HG03108 (cell line): Measurements from ENCODE around the gene PLEKHM2.

Experiments
- ATAC-seq: cut with Tn5 transposase; IDR thresholded peaks from one replicate; pipeline ENCODE4 v1.9.1; 2021; ENCODE audit warnings: moderate library complexity; ENCODE audit not compliant: unreplicated experiment

Gene PLEKHM2

DNA sequence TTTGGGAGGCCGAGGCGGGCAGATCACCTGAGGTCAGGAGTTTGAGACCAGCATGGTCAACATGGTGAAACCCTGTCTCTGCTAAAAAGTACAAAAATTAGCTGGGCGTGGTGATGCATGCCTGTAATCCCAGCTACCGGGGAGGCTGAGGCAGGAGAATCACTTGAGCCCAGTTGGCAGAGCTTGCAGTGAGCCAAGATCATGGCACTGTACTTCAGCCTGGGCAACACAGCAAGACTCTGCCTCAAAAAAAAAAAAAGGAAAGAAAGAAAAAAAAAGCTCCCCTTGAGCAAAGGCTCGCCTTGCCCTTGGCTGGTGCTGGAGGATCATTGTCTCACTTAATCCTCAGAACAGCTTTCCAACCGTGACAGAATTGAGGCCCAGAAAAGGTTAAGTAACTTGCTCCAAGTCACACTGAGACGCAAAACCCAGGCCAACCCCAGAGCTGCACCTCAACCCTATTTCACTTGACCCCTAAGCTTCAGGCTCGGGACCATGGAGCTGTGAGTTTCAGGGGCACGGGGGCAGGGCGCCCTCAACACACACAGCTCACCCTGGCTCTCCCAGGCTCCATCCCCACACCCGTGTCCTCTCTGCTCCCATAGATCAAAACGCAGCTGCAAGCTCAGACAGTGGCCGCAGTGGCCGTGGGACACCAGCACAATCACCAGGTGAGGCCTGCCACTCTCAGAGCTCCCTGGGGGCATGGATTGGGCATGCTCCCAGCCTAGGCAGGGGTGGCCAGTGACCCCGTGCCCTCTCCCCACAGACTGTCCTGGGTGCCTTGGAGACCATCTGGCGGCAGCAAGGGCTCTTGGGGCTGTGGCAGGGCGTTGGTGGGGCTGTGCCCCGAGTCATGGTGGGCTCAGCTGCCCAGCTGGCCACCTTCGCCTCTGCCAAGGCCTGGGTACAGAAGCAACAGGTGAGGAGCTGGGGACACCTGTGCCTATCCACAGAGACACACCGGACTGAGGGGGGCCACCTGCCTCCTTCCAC, 53.5 kb downstream of the PLEKHM2 start:
- no peak for ATAC-seq

DNA sequence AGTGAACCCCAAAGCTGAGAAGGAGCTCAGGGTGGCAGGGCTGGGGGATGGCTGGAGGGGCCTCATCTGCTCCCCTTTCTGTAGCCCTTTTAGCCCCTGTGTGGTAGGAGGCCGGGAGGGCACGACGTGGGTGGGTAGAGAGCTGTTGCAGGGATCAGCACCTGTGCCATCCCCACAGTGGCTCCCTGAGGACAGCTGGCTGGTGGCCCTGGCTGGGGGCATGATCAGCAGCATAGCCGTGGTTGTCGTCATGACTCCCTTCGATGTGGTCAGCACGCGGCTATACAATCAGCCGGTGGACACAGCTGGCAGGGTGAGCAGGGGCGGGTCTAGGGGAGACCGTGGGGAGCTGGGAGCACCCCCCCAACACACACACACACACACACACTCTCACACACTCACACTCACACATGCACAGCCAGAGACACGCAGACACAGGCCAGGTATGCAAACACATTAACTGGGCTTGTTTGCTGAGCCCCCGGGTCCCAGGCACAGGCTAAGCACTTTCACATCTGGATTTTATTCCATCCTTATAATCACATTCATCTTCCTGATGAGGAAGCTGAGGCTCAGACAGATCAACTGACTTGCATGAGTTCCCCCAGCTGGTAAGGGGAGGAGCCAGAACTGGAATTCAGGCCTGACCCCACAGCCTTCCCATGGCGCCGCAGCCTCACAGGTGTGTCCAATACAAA, 54.4 kb downstream of the PLEKHM2 start:
- no peak for ATAC-seq

DNA sequence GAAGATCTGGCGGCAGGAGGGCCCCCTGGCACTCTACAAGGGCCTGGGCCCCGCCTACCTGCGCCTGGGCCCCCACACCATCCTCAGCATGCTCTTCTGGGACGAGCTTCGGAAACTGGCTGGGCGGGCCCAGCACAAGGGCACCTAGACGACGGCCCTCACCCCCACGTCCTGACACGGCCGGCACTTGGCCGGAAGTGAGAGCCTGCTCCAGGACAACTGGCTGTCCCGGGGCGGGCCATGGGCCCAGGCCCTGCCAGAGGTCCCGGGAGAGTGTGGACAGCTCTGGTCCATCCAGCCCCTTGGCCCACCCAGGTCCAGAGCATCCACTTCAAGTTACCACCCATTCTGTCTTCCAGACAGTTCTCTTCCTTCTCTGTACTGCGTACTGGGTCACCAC, 55.1 kb downstream of the PLEKHM2 start:
- ATAC-seq: no peak

DNA sequence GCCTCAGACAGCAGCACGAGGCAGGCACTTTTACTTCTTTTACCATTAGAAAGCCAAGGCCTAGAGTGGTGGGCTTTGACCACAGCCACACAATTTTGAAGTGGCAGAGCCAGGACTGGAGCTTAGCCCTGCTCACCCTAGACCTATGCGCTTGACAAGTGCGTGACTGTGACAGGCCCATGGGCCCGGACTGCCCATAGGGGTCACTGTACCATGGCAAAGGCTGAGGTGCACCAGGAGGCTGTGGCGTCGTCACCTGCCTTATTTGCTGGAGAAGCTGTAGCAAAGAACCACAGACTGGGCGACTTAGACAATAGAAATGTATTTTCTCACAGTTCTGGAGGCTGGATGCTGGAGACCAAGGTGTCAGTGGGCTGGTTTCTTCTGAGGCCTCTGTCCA, 55.6 kb downstream of the PLEKHM2 start:
- no peak for ATAC-seq

DNA sequence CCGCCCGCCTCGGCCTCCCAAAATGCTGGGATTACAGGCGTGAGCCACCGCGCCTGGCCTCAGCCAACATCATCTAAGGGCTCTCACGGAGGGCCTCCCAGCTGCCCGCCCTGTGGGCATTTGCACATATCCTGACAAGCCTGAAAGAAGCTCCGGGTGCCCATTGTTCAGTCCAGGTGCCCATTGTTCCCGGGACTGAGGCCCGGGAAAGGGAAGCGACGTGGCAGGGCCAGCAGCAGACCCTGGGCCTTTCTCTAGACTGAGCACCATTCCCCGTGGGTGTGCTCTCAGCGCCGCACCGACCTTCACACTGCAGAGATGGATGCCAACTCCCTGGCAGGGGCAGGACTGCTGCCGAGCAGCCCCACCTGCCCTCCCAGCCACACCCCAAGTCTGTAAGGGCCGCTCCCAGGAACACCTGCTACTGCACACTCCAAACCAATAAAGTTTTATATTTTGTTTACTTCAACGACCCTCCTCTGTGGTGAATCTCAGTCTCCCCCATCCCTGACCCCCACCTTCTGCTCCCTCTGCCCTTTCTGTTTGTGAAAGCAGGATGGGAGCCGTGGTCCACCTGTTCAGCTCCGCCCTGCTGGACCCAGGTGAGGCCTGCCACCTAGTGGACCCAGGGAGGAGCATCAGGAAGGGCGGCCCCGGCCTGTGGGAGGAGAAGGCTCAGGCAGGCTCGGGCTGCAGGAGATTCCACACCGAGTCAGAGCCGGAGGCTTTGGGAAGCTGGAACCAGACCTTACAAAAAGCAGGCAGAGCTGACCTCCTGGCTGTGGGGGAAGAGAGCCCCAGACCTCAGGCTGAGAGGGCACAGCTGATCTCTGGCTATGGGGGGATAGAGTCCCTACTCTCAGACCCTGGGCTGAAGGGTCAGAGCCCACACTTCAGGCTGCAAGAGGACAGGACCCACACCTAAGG, 57.1 kb downstream of the PLEKHM2 start:
- peak; percentile 87 for ATAC-seq

DNA sequence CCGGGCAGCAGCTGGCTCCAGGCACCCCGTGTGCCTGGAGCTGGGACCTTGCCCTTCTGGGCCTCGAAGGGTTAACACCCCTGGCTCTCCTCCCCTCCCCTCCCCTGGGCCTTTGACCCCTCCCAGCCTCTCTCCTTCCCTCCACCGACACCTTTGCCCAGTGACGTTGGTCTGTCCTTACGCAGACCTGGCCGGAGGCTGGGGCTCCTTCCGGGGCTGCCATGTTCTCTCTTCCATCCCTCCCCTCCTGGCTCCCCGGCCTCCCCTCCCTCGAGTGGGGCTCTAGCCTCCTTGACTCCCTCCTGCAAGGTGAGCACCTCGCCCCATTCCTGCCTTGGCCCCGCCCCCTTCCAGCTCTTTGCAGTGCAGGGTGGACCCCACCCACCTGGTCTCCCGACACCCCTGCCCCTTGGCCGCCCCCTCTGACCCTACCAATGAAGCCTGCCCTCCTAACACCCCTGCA, 58.2 kb downstream of the PLEKHM2 start, which contains the start of gene TMEM82:
Gene TMEM82 (plus strand): TSS at position 161 of the 463 bp plus-strand sequence. CDS start 61 bp downstream, at position 222.
- ATAC-seq: no peak

DNA sequence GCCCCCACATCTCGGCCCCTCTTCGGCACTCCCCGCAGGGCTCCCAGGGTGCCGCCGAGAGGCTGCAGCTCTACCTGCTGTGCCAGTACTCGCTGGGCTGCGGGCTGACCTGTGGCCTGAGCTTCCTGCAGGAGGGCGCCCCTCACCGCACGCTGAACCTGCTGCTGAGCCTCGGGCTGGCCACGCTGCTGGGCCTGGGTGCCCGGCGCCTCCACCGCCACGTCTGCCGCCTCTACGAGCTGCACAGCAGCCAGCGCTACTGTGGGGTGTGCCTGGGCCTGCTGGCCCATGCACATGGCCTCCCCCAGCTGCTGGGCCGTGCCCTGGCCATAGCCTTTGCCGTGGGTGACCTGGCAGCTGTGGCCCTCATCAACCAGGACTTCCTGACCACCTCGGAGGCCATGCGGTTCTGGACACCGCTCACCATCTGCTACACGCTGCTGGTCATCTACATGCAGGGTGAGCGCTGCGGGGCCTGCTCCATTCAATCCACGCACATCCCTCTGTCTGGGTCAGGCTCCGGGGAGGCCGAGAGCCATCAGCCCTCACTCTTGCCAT, 60.1 kb downstream of the PLEKHM2 start:
- ATAC-seq: no peak

DNA sequence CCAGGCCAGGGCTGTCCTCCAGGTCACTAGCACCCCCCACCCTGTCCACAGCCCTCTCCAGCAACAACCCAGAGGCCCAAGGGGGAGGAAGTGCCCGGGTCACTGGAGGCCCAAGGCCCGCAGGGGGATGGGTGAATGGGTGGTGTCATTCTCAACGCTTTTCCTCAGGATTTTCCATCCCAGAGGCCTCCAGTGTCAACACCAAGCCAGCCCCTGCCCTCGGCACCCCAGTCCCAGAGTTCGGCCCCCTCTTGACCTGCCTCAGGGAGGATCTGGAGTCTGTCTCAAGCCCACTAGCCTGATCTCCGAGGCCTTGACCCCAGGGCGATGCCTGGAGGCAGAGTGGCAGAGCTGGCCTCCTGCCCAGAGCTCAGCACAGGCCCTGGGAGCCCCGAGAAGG, 63.3 kb downstream of the PLEKHM2 start:
- ATAC-seq: no peak

DNA sequence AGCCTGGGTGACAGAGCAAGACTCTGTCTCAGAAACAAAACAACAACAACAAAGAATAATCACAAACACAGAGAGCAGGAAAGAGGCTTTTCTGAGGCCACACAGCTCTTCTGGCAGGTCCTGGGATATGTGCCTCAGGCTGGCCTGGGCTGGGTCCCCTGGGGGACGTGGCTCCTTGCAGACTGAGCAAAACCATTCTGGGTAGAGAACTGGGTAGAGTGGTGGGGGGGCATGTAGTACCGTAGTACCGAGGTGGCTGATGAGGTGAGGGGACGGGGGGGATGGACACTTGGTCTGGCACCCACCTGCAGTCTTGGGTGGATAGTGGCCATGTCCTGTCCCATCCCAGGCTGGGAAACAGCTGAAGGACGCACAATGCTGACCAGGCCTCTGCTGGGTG, 64.1 kb downstream of the PLEKHM2 start:
- ATAC-seq: no peak

DNA sequence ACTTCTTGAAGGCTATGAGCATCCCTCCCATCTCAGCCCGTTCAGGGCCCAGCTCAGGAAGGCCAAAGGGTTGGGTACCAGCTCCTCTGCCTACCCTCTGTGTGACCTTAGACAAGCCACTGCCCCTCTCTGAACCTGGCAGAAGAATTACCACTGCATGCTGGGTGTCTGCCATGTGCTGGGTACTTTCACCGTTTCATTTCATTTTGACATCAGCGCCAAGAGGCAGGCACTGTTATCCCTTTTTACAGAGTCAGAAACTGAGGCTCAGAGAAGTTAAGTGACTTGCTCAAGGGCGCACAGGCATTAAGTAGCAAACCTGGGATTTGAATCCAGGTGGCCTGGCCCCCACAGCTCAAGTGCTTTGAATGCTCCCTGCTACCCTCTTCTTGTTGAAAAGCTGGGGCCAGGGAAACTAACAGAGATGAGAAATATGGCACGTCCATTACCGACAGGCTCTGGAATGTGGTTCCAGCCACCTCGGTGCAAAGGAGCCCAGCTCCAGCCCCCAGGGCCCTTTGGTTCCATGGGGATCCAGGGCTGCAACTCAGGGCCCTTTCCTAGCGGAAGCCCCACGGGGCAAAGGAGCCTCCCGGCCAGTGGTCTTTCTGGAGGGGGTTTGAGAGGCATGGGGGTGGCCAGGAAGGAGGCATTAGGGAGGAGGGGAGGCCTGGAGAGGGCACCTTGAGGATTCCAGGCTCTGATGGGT, 64.7 kb downstream of the PLEKHM2 start:
- no peak for ATAC-seq

DNA sequence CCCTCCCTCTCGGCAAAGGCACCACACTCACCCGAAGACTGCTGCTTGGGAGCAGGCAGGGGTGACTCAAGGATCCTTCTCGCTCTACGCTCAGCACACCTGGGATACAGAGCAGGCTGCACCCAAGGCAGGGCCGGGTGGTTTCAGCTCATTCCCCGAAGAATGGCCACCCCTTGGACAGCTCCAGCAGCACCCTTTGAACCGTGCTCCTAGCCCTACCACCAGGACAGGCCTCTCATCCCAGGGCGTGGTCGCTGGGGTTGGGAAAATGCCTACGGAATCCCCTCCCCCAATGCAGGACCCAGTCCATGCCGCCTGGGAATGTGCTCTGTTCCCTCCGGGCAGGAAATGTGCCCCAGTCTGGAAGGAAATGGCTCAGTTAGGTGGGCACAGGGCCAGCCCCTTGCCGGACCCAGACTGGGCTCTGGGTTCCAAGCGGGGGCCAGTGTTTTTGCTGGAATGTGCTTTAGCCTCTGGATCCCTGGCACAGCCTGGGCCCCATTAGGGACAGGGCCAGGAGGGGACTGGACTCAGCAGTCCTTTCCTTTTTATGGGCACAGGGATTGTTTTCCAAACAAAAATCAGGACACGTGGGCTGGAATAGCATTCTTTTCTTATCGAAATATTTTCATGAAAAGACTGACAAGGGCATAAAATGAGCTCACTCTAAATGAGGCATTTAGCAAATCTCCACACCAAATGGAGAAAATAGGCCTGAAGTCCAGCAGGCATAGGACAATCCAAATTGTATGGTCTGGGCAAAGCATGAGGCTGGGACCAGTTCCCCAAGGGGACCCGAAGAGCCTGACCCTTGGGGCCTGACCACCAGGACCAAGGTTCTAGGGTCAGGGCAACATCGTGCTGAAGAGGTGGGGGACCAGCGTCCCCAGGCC, 65.5 kb downstream of the PLEKHM2 start:
- ATAC-seq: no peak

DNA sequence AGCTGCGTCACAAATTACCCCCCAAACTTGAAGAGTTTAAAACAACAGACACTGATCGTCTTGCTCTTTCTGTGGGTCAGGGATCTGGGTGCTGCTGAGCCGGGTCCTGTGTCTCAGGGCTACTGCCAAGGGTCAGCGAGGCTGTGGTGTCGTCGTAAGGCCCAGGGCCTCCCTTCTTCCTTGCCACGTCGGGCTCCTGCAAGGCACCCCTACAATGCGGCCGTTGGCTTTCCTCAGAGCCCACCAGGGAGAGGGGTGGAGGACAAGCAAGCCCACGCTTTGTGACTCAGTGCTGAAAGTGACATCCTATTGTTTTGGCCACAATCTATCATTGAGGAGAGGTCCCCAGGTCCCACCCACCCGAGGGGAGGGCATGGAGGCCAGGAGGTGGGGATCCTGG, 66.8 kb downstream of the PLEKHM2 start:
- ATAC-seq: no peak

DNA sequence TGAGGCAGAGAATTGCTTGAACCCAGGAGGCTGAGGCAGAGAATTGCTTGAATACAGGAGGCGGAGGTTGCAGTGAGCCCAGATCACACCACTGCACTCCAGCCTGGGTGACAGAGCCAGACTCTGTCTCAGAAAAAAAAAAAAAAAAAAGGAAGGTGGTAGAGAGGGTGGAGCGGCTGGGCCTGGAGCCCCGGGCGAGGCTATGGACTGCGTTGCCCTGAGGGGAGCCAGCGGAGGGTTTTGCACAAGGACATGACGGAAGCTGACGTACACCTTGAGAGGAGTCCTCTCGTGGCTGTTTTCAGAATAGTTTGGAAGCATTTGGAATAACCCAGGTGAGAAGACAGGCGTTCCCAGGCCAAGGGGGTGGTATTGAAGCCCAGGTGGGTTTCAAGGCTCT, 67.6 kb downstream of the PLEKHM2 start:
- ATAC-seq: no peak

DNA sequence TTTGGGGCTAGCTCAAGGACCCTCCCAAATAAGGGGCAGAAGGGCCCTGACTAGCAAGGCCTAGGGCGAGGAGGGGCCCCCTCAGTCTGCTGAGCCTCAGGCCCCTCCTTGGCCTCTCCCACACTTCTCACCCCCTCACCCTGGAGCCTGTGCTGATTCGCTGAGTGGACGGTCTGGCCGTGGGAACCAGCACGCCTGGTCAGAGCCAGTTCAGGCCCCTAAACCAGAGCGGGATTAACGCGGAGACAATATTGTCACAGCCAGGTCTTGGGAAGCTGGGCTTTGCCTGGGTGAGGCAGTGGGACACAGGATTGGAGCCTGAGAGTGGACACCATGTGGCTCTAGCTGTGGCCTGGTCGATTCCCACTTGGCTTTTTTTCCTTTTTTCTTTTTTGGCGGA, 69.7 kb downstream of the PLEKHM2 start:
- no peak for ATAC-seq

DNA sequence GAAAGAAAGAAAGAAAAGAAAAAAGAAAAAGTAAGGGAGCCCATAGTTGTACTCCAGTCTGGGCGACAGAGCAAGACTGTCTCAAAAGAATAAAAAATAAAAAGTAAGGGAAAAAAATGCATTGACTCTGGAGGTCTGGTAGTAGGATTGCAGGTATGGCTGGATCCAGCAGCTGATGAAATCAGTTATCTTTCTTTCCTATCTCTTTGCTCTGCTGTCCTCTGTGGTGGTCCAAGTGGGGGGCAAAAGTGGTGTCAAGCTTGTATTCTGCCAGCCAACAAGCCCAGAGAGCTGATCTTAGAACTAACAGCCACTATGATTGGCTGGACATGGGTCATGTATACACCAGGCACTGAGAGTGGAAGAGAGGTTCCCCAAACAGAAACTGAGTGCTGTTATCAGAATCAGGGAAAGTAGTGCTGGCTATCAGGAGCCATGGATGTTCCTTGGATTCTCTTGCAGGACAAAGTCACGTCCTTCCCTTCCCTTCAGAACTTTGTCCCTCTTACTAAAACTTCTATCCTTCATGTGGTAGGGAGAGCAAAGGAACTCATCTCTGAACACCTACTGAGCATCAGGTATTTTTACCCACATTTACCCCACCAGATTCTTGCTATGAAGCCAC, 71.0 kb downstream of the PLEKHM2 start:
- no peak for ATAC-seq

DNA sequence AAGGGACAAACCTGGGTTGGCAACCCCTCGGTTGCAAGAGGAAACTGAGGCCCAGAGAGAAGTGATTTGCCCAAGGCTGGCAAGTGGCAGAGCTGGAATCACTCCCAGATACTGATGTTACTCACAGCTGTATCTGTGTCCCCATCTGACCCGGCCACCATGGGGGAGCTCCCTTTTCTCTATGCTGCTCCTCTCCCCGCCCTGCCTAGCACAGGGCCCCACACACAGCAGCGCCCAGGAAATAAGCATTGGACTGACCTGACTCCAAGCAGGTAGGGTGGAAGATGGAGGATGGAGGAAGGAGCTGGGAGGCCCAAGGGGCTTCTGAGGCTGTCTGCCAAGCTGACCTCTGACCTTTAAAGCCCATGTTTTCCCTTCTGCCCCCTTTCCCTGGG, 71.5 kb downstream of the PLEKHM2 start:
- no peak for ATAC-seq

DNA sequence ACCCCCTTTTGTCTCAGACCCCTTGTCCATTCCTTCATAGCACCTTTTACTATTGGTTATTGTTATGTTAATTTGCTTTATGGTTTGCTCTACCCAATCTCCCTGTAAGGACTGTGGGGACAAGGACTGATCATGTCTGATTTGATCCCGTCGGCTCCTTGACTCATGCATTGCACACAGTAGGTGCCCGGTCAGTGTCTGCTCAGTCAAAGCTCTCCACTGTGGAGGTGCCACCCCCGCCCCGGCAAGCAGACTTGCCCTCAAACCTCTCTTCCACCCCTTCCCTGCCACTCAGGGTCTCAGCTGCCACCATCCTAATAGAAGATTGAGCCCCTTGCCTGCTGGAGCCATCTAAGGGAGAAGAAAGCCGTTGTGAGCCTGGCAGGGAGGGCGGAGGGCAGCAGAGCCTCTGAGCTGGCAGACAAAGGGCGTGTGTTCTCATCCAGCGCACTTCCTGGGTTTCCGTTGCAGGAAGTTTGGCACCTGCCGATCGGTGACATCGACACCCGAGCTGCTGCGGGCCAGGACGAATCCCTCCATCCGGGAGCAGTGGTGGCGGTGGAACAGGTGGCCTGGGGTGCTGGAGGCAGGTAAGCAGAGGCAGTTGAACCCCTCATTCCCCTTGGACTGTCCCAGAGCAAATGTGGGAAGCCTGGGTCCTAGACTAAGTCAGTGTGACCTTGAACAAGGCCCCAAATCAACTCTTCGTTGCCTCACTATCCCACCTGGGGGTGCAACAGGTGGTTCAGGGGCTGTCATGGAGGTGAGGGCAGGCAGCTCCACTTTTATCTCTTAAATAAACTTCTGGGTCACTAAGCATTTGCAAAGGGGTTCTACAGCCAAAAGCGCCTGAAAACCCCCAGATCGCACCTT, 72.3 kb downstream of the PLEKHM2 start:
- ATAC-seq: no peak
